WTC11 (cell line): ENCODE data around the gene PMFBP1. TPM values are rescaled to one million over a fixed set of nuclear protein-coding genes. Genes with fewer than 3 reads are reported as not detected.

Source experiments
- ATAC-seq: fragments of 200-7000 bp; cut with Tn5 transposase; 2 replicates; pipeline ENCODE4 v1.10.0; 2021; ENCODE audit warnings: mild to moderate bottlenecking, moderate library complexity
- CTCF ChIA-PET: fragments of 300-600 bp; sonication (Branson Sonifier 250); formaldehyde crosslinking; loops from one replicate; lab custom pipeline; 2021; ENCODE audit warnings: antibody characterized with exemption; lab: Charles Lee
- POLR2A ChIA-PET: fragments of 350-600 bp; sonication (Branson Sonifier 250); formaldehyde crosslinking; loops from one replicate; lab custom pipeline; 2021; ENCODE audit warnings: antibody characterized with exemption; lab: Charles Lee
- DNase-seq: peaks from one replicate; pipeline ENCODE4 v3.0.0; 2021; ENCODE audit warnings: low spot score
- H3K27ac Mint-ChIP-seq: 2 replicates; pipeline ENCODE4 v1.8.0; 2021; ENCODE audit warnings: mixed read lengths
- H3K27me3 Mint-ChIP-seq: 2 replicates; pipeline ENCODE4 v1.8.0; 2021; ENCODE audit warnings: low read depth, mild to moderate bottlenecking, moderate library complexity, mixed read lengths
- H3K36me3 Mint-ChIP-seq: 2 replicates; pipeline ENCODE4 v1.8.0; 2021; ENCODE audit warnings: mixed read lengths
- H3K4me1 Mint-ChIP-seq: 2 replicates; pipeline ENCODE4 v1.8.0; 2022; ENCODE audit warnings: mixed read lengths
- H3K4me3 Mint-ChIP-seq: 2 replicates; pipeline ENCODE4 v1.8.0; 2021; ENCODE audit warnings: mild to moderate bottlenecking, moderate library complexity, mixed read lengths
- H3K9me3 Mint-ChIP-seq: 2 replicates; pipeline ENCODE4 v1.8.0; 2021; ENCODE audit warnings: mixed read lengths
- CREM ChIP-seq: sonication (generic); formaldehyde crosslinking; IDR thresholded peaks from 2 replicates; pipeline ENCODE4 v1.8.1; 2022; ENCODE audit warnings: mild to moderate bottlenecking, missing genetic modification reagents, moderate library complexity
- FOXK1 ChIP-seq: sonication (generic); formaldehyde crosslinking; IDR thresholded peaks from 2 replicates; pipeline ENCODE4 v1.8.0; 2022; ENCODE audit warnings: mild to moderate bottlenecking, moderate library complexity, missing genetic modification reagents
- GABPB1 ChIP-seq: sonication (generic); formaldehyde crosslinking; IDR thresholded peaks from 2 replicates; pipeline ENCODE4 v1.8.1; 2023; ENCODE audit warnings: mild to moderate bottlenecking, missing genetic modification reagents
- JUN ChIP-seq: sonication (generic); formaldehyde crosslinking; IDR thresholded peaks from 2 replicates; pipeline ENCODE4 v1.8.0; 2023; ENCODE audit warnings: mild to moderate bottlenecking, missing genetic modification reagents
- MYBL2 ChIP-seq: sonication (generic); formaldehyde crosslinking; IDR thresholded peaks from 2 replicates; pipeline ENCODE4 v1.8.1; 2023; ENCODE audit warnings: mild to moderate bottlenecking, moderate library complexity, missing genetic modification reagents
- NFYB ChIP-seq: sonication (generic); formaldehyde crosslinking; conservative IDR thresholded peaks from 2 replicates; pipeline ENCODE4 v1.8.0; 2022; ENCODE audit warnings: low read depth, missing genetic modification reagents
- NR2C2 ChIP-seq: sonication (generic); formaldehyde crosslinking; IDR thresholded peaks from 2 replicates; pipeline ENCODE4 v1.8.0; 2022; ENCODE audit warnings: mild to moderate bottlenecking, missing genetic modification reagents
- NR3C1 ChIP-seq: sonication (generic); formaldehyde crosslinking; conservative IDR thresholded peaks from 2 replicates; pipeline ENCODE4 v1.8.1; 2023; ENCODE audit warnings: low read depth, mild to moderate bottlenecking, missing genetic modification reagents
- OVOL2 ChIP-seq: fragments of 250-450 bp; sonication (Bioruptor Pico); IDR thresholded peaks from 2 replicates; pipeline ENCODE4 v1.9.0; 2021; ENCODE audit warnings: mild to moderate bottlenecking, borderline replicate concordance
- SMAD3 ChIP-seq: sonication (generic); formaldehyde crosslinking; IDR thresholded peaks from 2 replicates; pipeline ENCODE4 v1.8.0; 2022; ENCODE audit warnings: missing genetic modification reagents, mild to moderate bottlenecking, borderline replicate concordance
- SOX15 ChIP-seq: fragments of 250-450 bp; sonication (Bioruptor Pico); IDR thresholded peaks from 2 replicates; pipeline ENCODE4 v1.9.0; 2021; ENCODE audit warnings: mild to moderate bottlenecking
- SP1 ChIP-seq: sonication (generic); formaldehyde crosslinking; conservative IDR thresholded peaks from 2 replicates; pipeline ENCODE4 v1.8.1; 2022; ENCODE audit warnings: missing genetic modification reagents
- TEAD1 ChIP-seq: sonication (generic); formaldehyde crosslinking; IDR thresholded peaks from 2 replicates; pipeline ENCODE4 v1.8.0; 2022; ENCODE audit warnings: mild to moderate bottlenecking, missing genetic modification reagents
- ZNF121 ChIP-seq: sonication (generic); formaldehyde crosslinking; IDR thresholded peaks from 2 replicates; pipeline ENCODE4 v1.8.0; 2023; ENCODE audit warnings: missing genetic modification reagents
- ZNF263 ChIP-seq: sonication (generic); formaldehyde crosslinking; IDR thresholded peaks from 2 replicates; pipeline ENCODE4 v1.8.1; 2022; ENCODE audit warnings: low read depth, mild to moderate bottlenecking, moderate library complexity, missing genetic modification reagents
- ZNF317 ChIP-seq: sonication (generic); formaldehyde crosslinking; IDR thresholded peaks from 2 replicates; pipeline ENCODE4 v1.8.1; 2023; ENCODE audit warnings: low read depth, mild to moderate bottlenecking, moderate library complexity, missing genetic modification reagents, borderline replicate concordance
- ZNF396 ChIP-seq: fragments of 250-450 bp; sonication (Bioruptor Pico); IDR thresholded peaks from 2 replicates; pipeline ENCODE4 v1.8.0; 2021; ENCODE audit warnings: mild to moderate bottlenecking, moderate library complexity, borderline replicate concordance
- total RNA-seq: library from RNA; stranded (reverse); gene quantifications from 3 replicates; pipeline ENCODE4 v1.2.3, GENCODE V29; 2021
- TF ChIP-seq, protein P1 (sequence below): sonication (generic); formaldehyde crosslinking; IDR thresholded peaks from 2 replicates; pipeline ENCODE4 v1.8.1; 2022; ENCODE audit warnings: missing genetic modification reagents, borderline replicate concordance
- TF ChIP-seq, protein P2 (sequence below): sonication (generic); formaldehyde crosslinking; IDR thresholded peaks from 2 replicates; pipeline ENCODE4 v1.8.1; 2023; ENCODE audit warnings: mild to moderate bottlenecking, missing genetic modification reagents, moderate library complexity
- TF ChIP-seq, protein P3 (sequence below): fragments of 200-600 bp; IDR thresholded peaks from 2 replicates; pipeline ENCODE4 v1.8.0; 2022; ENCODE audit warnings: antibody characterized with exemption
- TF ChIP-seq, protein P4 (sequence below): sonication (generic); formaldehyde crosslinking; IDR thresholded peaks from 2 replicates; pipeline ENCODE4 v1.8.1; 2022; ENCODE audit warnings: mild to moderate bottlenecking, missing genetic modification reagents, moderate library complexity, borderline replicate concordance
- TF ChIP-seq, protein P5 (sequence below): sonication (generic); formaldehyde crosslinking; IDR thresholded peaks from 2 replicates; pipeline ENCODE4 v1.8.1; 2023; ENCODE audit warnings: mild to moderate bottlenecking, moderate library complexity, missing genetic modification reagents
- TF ChIP-seq, protein P6 (sequence below): sonication (generic); formaldehyde crosslinking; IDR thresholded peaks from 2 replicates; pipeline ENCODE4 v1.8.1; 2022; ENCODE audit warnings: low read depth, missing genetic modification reagents, borderline replicate concordance
- TF ChIP-seq, protein P7 (sequence below): fragments of 250-450 bp; sonication (Bioruptor Pico); IDR thresholded peaks from 2 replicates; pipeline ENCODE4 v1.9.0; 2021; ENCODE audit warnings: mild to moderate bottlenecking

Gene PMFBP1
- total RNA-seq, 1 experiment from 2014 or later = 1.9 TPM

DNA sequence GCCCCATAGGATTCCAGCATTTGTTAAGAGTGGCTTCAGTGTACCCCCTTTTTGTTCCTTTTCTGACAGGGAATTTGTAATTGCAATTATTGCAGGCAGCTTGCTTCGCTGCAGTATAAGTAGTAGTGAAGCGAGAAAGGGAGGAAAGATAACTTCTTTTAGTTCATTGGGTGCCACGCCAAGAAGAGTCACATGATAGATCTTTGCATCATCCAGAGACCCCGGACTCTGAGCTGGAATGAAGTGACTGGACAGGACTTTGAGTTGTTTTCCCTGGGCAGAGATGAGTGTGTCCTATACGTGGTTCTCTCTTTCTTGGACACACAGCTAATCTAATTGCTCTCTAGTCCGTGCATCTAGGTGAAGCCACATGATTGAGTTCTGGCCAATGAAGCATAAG lies 44.8 kb upstream of the PMFBP1 start:
- Mint-ChIP-seq H3K36me3 (peaks cover 14% of the 10 kb centered on the region), H3K27ac (no peak overlapping the region), H3K9me3 (peaks cover 25% of the 10 kb centered on the region), H3K4me3 (no peak overlapping the region), H3K27me3 (no peaks in the 10 kb centered on the region), H3K4me1 (no peaks in the 10 kb centered on the region)
- ATAC-seq (no peak), DNase-seq (no peak)
- CTCF ChIA-PET = no interaction called here
- TF ChIP-seq GABPB1 (CRISPR knock-in tag) (peak; percentile 85), JUN (CRISPR knock-in tag) (no peak), CREM (CRISPR knock-in tag) (no peak), NFYB (CRISPR knock-in tag) (no peak), ZNF121 (CRISPR knock-in tag) (no peak), ZNF317 (CRISPR knock-in tag) (no peak), FOXK1 (no peak)
- TF ChIP-seq, protein P1, sequence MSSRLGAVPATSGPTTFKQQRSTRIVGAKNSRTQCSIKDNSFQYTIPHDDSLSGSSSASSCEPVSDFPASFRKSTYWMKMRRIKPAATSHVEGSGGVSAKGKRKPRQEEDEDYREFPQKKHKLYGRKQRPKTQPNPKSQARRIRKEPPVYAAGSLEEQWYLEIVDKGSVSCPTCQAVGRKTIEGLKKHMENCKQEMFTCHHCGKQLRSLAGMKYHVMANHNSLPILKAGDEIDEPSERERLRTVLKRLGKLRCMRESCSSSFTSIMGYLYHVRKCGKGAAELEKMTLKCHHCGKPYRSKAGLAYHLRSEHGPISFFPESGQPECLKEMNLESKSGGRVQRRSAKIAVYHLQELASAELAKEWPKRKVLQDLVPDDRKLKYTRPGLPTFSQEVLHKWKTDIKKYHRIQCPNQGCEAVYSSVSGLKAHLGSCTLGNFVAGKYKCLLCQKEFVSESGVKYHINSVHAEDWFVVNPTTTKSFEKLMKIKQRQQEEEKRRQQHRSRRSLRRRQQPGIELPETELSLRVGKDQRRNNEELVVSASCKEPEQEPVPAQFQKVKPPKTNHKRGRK (CRISPR knock-in tag) = no peak
- POLR2A ChIA-PET = no interaction called here

DNA sequence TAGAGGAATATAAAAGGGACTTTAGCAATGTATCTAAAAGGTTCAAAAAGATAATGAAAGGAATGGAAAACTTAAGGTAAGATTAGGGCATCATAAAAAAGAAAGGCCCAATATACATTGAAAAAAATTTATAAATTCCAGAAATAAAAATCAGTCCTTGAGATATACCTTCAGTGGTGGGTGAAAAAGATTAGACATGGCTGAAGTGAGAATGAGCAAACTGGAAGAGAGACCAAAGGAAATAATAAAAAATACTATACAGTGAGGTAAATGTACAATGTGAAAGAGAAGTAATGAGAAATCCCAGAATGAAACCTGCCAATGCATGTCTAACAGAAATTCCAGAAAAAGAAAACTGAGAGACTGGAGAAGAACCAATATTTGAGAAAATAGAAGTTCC lies 42.9 kb upstream of the PMFBP1 start:
- ChIA-PET POLR2A (no interaction called here), CTCF (no interaction called here)
- H3K4me3 Mint-ChIP-seq = no peak overlapping the region

DNA sequence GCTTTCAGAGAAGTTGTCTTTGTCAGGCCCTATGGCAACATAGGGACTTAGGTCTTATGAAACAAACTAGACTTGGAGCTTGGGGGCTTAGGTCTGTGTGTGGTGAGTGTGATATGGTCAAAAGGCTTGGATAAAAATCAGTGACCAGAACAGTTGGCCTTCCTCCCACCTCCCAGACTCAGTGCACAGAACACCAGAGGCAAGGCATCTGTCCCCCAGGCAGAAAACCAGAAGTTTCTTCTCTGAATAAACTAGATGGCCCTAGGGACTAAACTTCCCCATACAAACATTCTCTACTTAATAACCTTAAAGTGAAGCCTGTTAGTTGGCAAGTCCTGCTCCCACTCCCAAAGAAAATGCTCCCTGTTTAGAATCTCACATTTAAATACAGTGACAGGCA lies 39.2 kb upstream of the PMFBP1 start:
- CTCF ChIA-PET = no interaction called here
- Mint-ChIP-seq H3K27me3 (no peaks in the 10 kb centered on the region), H3K4me1 (peaks cover 6% of the 10 kb centered on the region), H3K9me3 (peaks cover 32% of the 10 kb centered on the region), H3K27ac (no peak overlapping the region), H3K36me3 (peaks cover 14% of the 10 kb centered on the region), H3K4me3 (no peak overlapping the region)
- POLR2A ChIA-PET = no interaction called here
- ATAC-seq = no peak
- no peak for DNase-seq
- TF ChIP-seq, protein P2, sequence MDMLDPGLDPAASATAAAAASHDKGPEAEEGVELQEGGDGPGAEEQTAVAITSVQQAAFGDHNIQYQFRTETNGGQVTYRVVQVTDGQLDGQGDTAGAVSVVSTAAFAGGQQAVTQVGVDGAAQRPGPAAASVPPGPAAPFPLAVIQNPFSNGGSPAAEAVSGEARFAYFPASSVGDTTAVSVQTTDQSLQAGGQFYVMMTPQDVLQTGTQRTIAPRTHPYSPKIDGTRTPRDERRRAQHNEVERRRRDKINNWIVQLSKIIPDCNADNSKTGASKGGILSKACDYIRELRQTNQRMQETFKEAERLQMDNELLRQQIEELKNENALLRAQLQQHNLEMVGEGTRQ (CRISPR knock-in tag) = no peak
- no peak for TF ChIP-seq TEAD1 (CRISPR knock-in tag)
- TF ChIP-seq, protein P3, sequence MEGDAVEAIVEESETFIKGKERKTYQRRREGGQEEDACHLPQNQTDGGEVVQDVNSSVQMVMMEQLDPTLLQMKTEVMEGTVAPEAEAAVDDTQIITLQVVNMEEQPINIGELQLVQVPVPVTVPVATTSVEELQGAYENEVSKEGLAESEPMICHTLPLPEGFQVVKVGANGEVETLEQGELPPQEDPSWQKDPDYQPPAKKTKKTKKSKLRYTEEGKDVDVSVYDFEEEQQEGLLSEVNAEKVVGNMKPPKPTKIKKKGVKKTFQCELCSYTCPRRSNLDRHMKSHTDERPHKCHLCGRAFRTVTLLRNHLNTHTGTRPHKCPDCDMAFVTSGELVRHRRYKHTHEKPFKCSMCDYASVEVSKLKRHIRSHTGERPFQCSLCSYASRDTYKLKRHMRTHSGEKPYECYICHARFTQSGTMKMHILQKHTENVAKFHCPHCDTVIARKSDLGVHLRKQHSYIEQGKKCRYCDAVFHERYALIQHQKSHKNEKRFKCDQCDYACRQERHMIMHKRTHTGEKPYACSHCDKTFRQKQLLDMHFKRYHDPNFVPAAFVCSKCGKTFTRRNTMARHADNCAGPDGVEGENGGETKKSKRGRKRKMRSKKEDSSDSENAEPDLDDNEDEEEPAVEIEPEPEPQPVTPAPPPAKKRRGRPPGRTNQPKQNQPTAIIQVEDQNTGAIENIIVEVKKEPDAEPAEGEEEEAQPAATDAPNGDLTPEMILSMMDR = no peak
- TF ChIP-seq, protein P4, sequence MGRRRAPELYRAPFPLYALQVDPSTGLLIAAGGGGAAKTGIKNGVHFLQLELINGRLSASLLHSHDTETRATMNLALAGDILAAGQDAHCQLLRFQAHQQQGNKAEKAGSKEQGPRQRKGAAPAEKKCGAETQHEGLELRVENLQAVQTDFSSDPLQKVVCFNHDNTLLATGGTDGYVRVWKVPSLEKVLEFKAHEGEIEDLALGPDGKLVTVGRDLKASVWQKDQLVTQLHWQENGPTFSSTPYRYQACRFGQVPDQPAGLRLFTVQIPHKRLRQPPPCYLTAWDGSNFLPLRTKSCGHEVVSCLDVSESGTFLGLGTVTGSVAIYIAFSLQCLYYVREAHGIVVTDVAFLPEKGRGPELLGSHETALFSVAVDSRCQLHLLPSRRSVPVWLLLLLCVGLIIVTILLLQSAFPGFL = no peak
- no peak for TF ChIP-seq SOX15
- no peak for TF ChIP-seq NR3C1
- no peak for TF ChIP-seq MYBL2 (CRISPR knock-in tag)
- TF ChIP-seq, protein P5, sequence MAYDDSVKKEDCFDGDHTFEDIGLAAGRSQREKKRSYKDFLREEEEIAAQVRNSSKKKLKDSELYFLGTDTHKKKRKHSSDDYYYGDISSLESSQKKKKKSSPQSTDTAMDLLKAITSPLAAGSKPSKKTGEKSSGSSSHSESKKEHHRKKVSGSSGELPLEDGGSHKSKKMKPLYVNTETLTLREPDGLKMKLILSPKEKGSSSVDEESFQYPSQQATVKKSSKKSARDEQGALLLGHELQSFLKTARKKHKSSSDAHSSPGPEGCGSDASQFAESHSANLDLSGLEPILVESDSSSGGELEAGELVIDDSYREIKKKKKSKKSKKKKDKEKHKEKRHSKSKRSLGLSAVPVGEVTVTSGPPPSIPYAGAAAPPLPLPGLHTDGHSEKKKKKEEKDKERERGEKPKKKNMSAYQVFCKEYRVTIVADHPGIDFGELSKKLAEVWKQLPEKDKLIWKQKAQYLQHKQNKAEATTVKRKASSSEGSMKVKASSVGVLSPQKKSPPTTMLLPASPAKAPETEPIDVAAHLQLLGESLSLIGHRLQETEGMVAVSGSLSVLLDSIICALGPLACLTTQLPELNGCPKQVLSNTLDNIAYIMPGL (CRISPR knock-in tag) = no peak
- no peak for TF ChIP-seq NR2C2
- no peak for TF ChIP-seq SP1
- TF ChIP-seq CREM (CRISPR knock-in tag) = no peak
- no peak for TF ChIP-seq OVOL2
- TF ChIP-seq ZNF263 (CRISPR knock-in tag) = no peak
- no peak for TF ChIP-seq ZNF121 (CRISPR knock-in tag)

More for the DNA sequence above, 42.9 kb upstream of the PMFBP1 start:
- Mint-ChIP-seq H3K36me3 (peaks cover 14% of the 10 kb centered on the region), H3K27me3 (no peaks in the 10 kb centered on the region), H3K4me1 (no peaks in the 10 kb centered on the region), H3K27ac (no peak overlapping the region), H3K9me3 (peaks cover 25% of the 10 kb centered on the region)
- TF ChIP-seq ZNF396 = no peak
- no peak for TF ChIP-seq SMAD3 (CRISPR knock-in tag)
- TF ChIP-seq, protein P6, sequence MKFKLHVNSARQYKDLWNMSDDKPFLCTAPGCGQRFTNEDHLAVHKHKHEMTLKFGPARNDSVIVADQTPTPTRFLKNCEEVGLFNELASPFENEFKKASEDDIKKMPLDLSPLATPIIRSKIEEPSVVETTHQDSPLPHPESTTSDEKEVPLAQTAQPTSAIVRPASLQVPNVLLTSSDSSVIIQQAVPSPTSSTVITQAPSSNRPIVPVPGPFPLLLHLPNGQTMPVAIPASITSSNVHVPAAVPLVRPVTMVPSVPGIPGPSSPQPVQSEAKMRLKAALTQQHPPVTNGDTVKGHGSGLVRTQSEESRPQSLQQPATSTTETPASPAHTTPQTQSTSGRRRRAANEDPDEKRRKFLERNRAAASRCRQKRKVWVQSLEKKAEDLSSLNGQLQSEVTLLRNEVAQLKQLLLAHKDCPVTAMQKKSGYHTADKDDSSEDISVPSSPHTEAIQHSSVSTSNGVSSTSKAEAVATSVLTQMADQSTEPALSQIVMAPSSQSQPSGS = no peak
- TF ChIP-seq CREM (CRISPR knock-in tag) = no peak
- TF ChIP-seq, protein P7, sequence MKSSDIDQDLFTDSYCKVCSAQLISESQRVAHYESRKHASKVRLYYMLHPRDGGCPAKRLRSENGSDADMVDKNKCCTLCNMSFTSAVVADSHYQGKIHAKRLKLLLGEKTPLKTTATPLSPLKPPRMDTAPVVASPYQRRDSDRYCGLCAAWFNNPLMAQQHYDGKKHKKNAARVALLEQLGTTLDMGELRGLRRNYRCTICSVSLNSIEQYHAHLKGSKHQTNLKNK (CRISPR knock-in tag) = no peak
- TF ChIP-seq JUN (CRISPR knock-in tag) = no peak
- TF ChIP-seq TEAD1 (CRISPR knock-in tag) = no peak
- DNase-seq = no peak
- ATAC-seq = no peak
